Astrocyte (in vitro differentiated cells and primary cell): ENCODE results near the gene TESK2. TPM values are rescaled to one million over a fixed set of nuclear protein-coding genes. Genes with fewer than 3 reads are reported as not detected.

Experiments used
- DNase-seq: peaks from one replicate; pipeline ENCODE4 v3.0.0-alpha.2; 2010; ENCODE audit warnings: low read depth
- FAIRE-seq: peaks from 2 replicates; lab custom pipeline; 2011; peaks lifted over from hg19 to GRCh38; lab: Jason Lieb, UNC
- H2AFZ ChIP-seq: 2 replicates; pipeline ENCODE4 v1.6.0; 2012; ENCODE audit warnings: low read depth, low read length, inconsistent platforms
- H3K27ac ChIP-seq: 2 replicates; pipeline ENCODE4 v1.5.1; 2011; ENCODE audit warnings: low read depth, low read length, inconsistent platforms
- H3K27me3 ChIP-seq: 2 replicates; pipeline ENCODE4 v1.6.0; 2011; ENCODE audit warnings: low read length, inconsistent platforms; ENCODE audit not compliant: insufficient read depth
- H3K36me3 ChIP-seq: 2 replicates; pipeline ENCODE4 v1.5.1; 2011; ENCODE audit warnings: low read length, inconsistent platforms; ENCODE audit not compliant: insufficient read depth
- H3K4me1 ChIP-seq: 2 replicates; pipeline ENCODE4 v1.5.1; 2011; ENCODE audit warnings: low read length, inconsistent platforms; ENCODE audit not compliant: insufficient read depth
- H3K4me2 ChIP-seq: 2 replicates; pipeline ENCODE4 v1.6.0; 2012; ENCODE audit warnings: low read length, inconsistent platforms
- H3K4me3 ChIP-seq: 2 replicates; pipeline ENCODE4 v1.5.1; 2011; ENCODE audit warnings: low read depth, mild to moderate bottlenecking, low read length, inconsistent platforms; ENCODE audit not compliant: insufficient read depth
- H3K79me2 ChIP-seq: 2 replicates; pipeline ENCODE4 v1.6.0; 2012; ENCODE audit warnings: mild to moderate bottlenecking, low read length, inconsistent platforms; ENCODE audit not compliant: insufficient read depth
- H3K9ac ChIP-seq: 2 replicates; pipeline ENCODE4 v1.6.0; 2012; ENCODE audit warnings: mild to moderate bottlenecking, low read length, inconsistent platforms
- H3K9me3 ChIP-seq: 2 replicates; pipeline ENCODE4 v1.5.1; 2012; ENCODE audit warnings: low read depth, mild to moderate bottlenecking, low read length, inconsistent platforms; ENCODE audit not compliant: insufficient read depth
- H4K20me1 ChIP-seq: 2 replicates; pipeline ENCODE4 v1.6.0; 2012; ENCODE audit warnings: low read length, inconsistent platforms; ENCODE audit not compliant: insufficient read depth
- H3K27ac Mint-ChIP-seq: one replicate; pipeline ENCODE4 v1.8.0; 2021; ENCODE audit warnings: mild to moderate bottlenecking, mixed read lengths; ENCODE audit not compliant: unreplicated experiment
- H3K27me3 Mint-ChIP-seq: one replicate; pipeline ENCODE4 v1.8.0; 2021; ENCODE audit warnings: low read depth, mixed read lengths; ENCODE audit not compliant: unreplicated experiment
- H3K36me3 Mint-ChIP-seq: one replicate; pipeline ENCODE4 v1.8.0; 2021; ENCODE audit warnings: low read depth, mixed read lengths; ENCODE audit not compliant: unreplicated experiment
- H3K4me1 Mint-ChIP-seq: one replicate; pipeline ENCODE4 v1.8.0; 2021; ENCODE audit warnings: low read depth, mixed read lengths; ENCODE audit not compliant: unreplicated experiment
- H3K4me3 Mint-ChIP-seq: one replicate; pipeline ENCODE4 v1.8.0; 2021; ENCODE audit warnings: mild to moderate bottlenecking, moderate library complexity, mixed read lengths; ENCODE audit not compliant: unreplicated experiment
- H3K9me3 Mint-ChIP-seq: one replicate; pipeline ENCODE4 v1.8.0; 2021; ENCODE audit warnings: mild to moderate bottlenecking, mixed read lengths; ENCODE audit not compliant: unreplicated experiment
- EZH2 ChIP-seq: IDR thresholded peaks from 2 replicates; pipeline ENCODE4 v1.6.1; 2012; ENCODE audit warnings: mild to moderate bottlenecking, low read length, inconsistent platforms; ENCODE audit not compliant: insufficient read depth
- total RNA-seq: library from RNA; stranded (reverse); gene quantifications from 2 replicates; pipeline ENCODE4 v1.2.1, GENCODE V29; 2021
- TF ChIP-seq, protein P1 (sequence below): IDR thresholded peaks from 2 replicates; pipeline ENCODE4 v1.5.1; 2011; ENCODE audit warnings: low read depth, mild to moderate bottlenecking, inconsistent platforms, low read length, moderate library complexity; ENCODE audit not compliant: insufficient read depth

Gene TESK2
- total RNA-seq, 1 donor from 2014 or later: 1.7 TPM

- Mint-ChIP-seq H3K4me1 (peaks cover 2% of the 10 kb centered on the region), H3K9me3 (no peaks in the 10 kb centered on the region), H3K27ac (no peak overlapping the region), H3K27me3 (peaks cover 4% of the 10 kb centered on the region), H3K4me3 (no peak overlapping the region), H3K36me3 (no peaks in the 10 kb centered on the region)
- Histone ChIP-seq H3K79me2 (no peaks in the 10 kb centered on the region), H3K4me3 (no peak overlapping the region), H3K4me1 (peaks cover 7% of the 10 kb centered on the region), H3K9ac (no peak overlapping the region), H3K36me3 (no peaks in the 10 kb centered on the region), H3K27me3 (peaks cover 5% of the 10 kb centered on the region), H2AFZ (no peak overlapping the region), H3K4me2 (no peak overlapping the region), H4K20me1 (no peaks in the 10 kb centered on the region), H3K27ac (no peak overlapping the region), H3K9me3 (no peaks in the 10 kb centered on the region)
- FAIRE-seq (no peak), DNase-seq (no peak)
- TF ChIP-seq, protein P1, sequence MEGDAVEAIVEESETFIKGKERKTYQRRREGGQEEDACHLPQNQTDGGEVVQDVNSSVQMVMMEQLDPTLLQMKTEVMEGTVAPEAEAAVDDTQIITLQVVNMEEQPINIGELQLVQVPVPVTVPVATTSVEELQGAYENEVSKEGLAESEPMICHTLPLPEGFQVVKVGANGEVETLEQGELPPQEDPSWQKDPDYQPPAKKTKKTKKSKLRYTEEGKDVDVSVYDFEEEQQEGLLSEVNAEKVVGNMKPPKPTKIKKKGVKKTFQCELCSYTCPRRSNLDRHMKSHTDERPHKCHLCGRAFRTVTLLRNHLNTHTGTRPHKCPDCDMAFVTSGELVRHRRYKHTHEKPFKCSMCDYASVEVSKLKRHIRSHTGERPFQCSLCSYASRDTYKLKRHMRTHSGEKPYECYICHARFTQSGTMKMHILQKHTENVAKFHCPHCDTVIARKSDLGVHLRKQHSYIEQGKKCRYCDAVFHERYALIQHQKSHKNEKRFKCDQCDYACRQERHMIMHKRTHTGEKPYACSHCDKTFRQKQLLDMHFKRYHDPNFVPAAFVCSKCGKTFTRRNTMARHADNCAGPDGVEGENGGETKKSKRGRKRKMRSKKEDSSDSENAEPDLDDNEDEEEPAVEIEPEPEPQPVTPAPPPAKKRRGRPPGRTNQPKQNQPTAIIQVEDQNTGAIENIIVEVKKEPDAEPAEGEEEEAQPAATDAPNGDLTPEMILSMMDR: no peak
- no peak for TF ChIP-seq EZH2
Observed at GRCh38 chr1:45485949-45486348, 5.0 kb downstream of the TESK2 start.

- FAIRE-seq (no peak), DNase-seq (no peak)
- no peaks in the 10 kb centered on the region for H3K36me3 Mint-ChIP-seq
- H3K27ac ChIP-seq: no peak overlapping the region
- H3K4me2 ChIP-seq: no peak overlapping the region
- no peak overlapping the region for H3K9ac ChIP-seq
- no peak overlapping the region for H3K4me3 ChIP-seq
- no peaks in the 10 kb centered on the region for H3K9me3 ChIP-seq
- no peaks in the 10 kb centered on the region for H3K27me3 ChIP-seq
- no peak for TF ChIP-seq EZH2
- TF ChIP-seq, protein P1: no peak
- no peaks in the 10 kb centered on the region for H3K9me3 Mint-ChIP-seq
- no peaks in the 10 kb centered on the region for H3K4me1 ChIP-seq
- no peaks in the 10 kb centered on the region for H4K20me1 ChIP-seq
- no peaks in the 10 kb centered on the region for H3K27me3 Mint-ChIP-seq
- no peak overlapping the region for H2AFZ ChIP-seq
- no peak overlapping the region for H3K27ac Mint-ChIP-seq
- H3K79me2 ChIP-seq: no peaks in the 10 kb centered on the region
- H3K4me3 Mint-ChIP-seq: no peak overlapping the region
- no peaks in the 10 kb centered on the region for H3K4me1 Mint-ChIP-seq
- H3K36me3 ChIP-seq: no peaks in the 10 kb centered on the region
Observed at GRCh38 chr1:45479039-45479748, 11.8 kb downstream of the TESK2 start.

- no peak for DNase-seq
- H3K36me3 Mint-ChIP-seq: no peaks in the 10 kb centered on the region
- H3K36me3 ChIP-seq: no peaks in the 10 kb centered on the region
- TF ChIP-seq, protein P1: no peak
- no peak for TF ChIP-seq EZH2
- no peak overlapping the region for H2AFZ ChIP-seq
- no peaks in the 10 kb centered on the region for H3K4me1 Mint-ChIP-seq
- H3K4me3 Mint-ChIP-seq: no peak overlapping the region
- H3K79me2 ChIP-seq: no peaks in the 10 kb centered on the region
- no peaks in the 10 kb centered on the region for H3K9me3 ChIP-seq
- no peaks in the 10 kb centered on the region for H4K20me1 ChIP-seq
- no peak overlapping the region for H3K27ac Mint-ChIP-seq
- no peaks in the 10 kb centered on the region for H3K27me3 Mint-ChIP-seq
- no peak overlapping the region for H3K27ac ChIP-seq
- no peak for FAIRE-seq
- no peak overlapping the region for H3K9ac ChIP-seq
- H3K4me3 ChIP-seq: no peak overlapping the region
- H3K4me2 ChIP-seq: no peak overlapping the region
- no peaks in the 10 kb centered on the region for H3K9me3 Mint-ChIP-seq
- no peaks in the 10 kb centered on the region for H3K27me3 ChIP-seq
- no peaks in the 10 kb centered on the region for H3K4me1 ChIP-seq
Observed at GRCh38 chr1:45478121-45478814, 12.7 kb downstream of the TESK2 start.
